Spleen (tissue), 7 donors: Measurements from ENCODE around the gene HCFC1.

ENCODE experiments used
- CTCF ChIP-seq, 11 experiments: fragments of 200-600 bp in 7 of 11; fragments of 450-650 bp in 4 of 11; sonication (generic) in 4 of 11; IDR thresholded peaks in 8 of 11; conservative IDR thresholded peaks in 3 of 11; 1 replicate in 7 of 11; 2 replicates in 4 of 11; pipeline versions ENCODE4 v1.4.0 to v1.8.0; 2016 to 2021; ENCODE audit warnings: antibody characterized with exemption in 11 of 11, inconsistent platforms in 4 of 11, mild to moderate bottlenecking in 1 of 11
- POLR2A ChIP-seq, 3 donors: fragments of 450-650 bp; IDR thresholded peaks; one replicate each; pipeline ENCODE4 v1.5.1; 2017; ENCODE audit warnings: antibody characterized with exemption in 3 of 3, mild to moderate bottlenecking in 1 of 3
- donor health status: DM: no; HTN: no; CAD: no; lungs with moderate emphysema.
- donor health status: DM: no; HTN: no; CAD: no.
- donor health status: DM: no; HTN: no; CAD: no.

DNA sequence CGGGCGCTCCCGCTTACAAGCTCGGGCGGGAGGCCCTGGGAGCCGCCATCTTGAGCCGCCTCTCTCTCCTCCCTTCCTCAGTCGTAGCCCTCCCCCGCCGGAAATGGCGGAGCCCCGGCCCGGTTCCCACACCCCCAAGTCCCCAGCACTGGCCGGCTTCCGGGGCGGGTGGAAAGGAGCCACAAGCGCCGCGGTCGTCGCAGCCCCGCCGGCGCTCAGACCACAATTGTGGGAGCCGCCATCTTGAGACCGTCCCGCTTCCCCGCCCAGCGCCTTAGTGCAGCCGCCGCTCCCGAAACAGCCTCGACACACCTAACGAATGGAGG lies 531 bp downstream of the HCFC1 start:
- TF ChIP-seq CTCF (IDR thresholded peaks at IDR 0.05 in 8 of 11, conservative IDR thresholded peaks at IDR 0.05 in 3 of 11) (no peak), POLR2A (IDR thresholded peaks at IDR 0.05) (no peak)
